GM19438 (cell line): ENCODE results near the gene EDNRA.
"Not testable (repeated sequence)": the region's sequence is repeated elsewhere in the genome, so short reads cannot be mapped to it uniquely, and the experiment has no call there.

ENCODE experiments used
- ATAC-seq: cut with Tn5 transposase; IDR thresholded peaks from one replicate; pipeline ENCODE4 v1.9.1; 2021; ENCODE audit warnings: low read depth; ENCODE audit not compliant: unreplicated experiment

EDNRA gene

GRCh38 chr4:147480891-147481576 is at the start of gene EDNRA:
EDNRA (plus strand) TSS chr4:147481097; CDS start chr4:147485682, 4,585 bp downstream.
- ATAC-seq, result no peak

GRCh38 chr4:147434370-147434769 is 46.5 kb upstream of the EDNRA start:
- not testable (repeated sequence) for ATAC-seq

- ATAC-seq, result no peak
Observed at GRCh38 chr4:147440442-147440841, 40.5 kb upstream of the EDNRA start.

- no peak for ATAC-seq
Observed at GRCh38 chr4:147447786-147448185, 33.1 kb upstream of the EDNRA start.

- no peak for ATAC-seq
Observed at GRCh38 chr4:147453561-147454141, 27.2 kb upstream of the EDNRA start.

- ATAC-seq, result no peak
Observed at GRCh38 chr4:147456706-147457105, 24.2 kb upstream of the EDNRA start.

GRCh38 chr4:147461161-147461560 is 19.7 kb upstream of the EDNRA start:
- no peak for ATAC-seq

GRCh38 chr4:147463065-147463464 is 17.8 kb upstream of the EDNRA start:
- no peak for ATAC-seq

GRCh38 chr4:147465461-147465860 is 15.4 kb upstream of the EDNRA start:
- ATAC-seq, result no peak

- no peak for ATAC-seq
Observed at GRCh38 chr4:147477439-147477838, 3.5 kb upstream of the EDNRA start.

GRCh38 chr4:147479376-147479775 is 1.5 kb upstream of the EDNRA start:
- ATAC-seq, result no peak

GRCh38 chr4:147479786-147480185 is 1.1 kb upstream of the EDNRA start:
- ATAC-seq, result no peak

- ATAC-seq, result no peak
Observed at GRCh38 chr4:147480502-147480890, 401 bp upstream of the EDNRA start.

- no peak for ATAC-seq
Observed at GRCh38 chr4:147481577-147482109, 746 bp downstream of the EDNRA start.

- ATAC-seq, result no peak
Observed at GRCh38 chr4:147482281-147482680, 1.4 kb downstream of the EDNRA start.

- ATAC-seq, result no peak
Observed at GRCh38 chr4:147485167-147485566, 4.3 kb downstream of the EDNRA start.

GRCh38 chr4:147487616-147488015 is 6.7 kb downstream of the EDNRA start:
- ATAC-seq, result no peak

GRCh38 chr4:147488556-147488955 is 7.7 kb downstream of the EDNRA start:
- no peak for ATAC-seq

- ATAC-seq, result no peak
Observed at GRCh38 chr4:147491086-147491485, 10.2 kb downstream of the EDNRA start.

GRCh38 chr4:147492306-147492705 is 11.4 kb downstream of the EDNRA start:
- no peak for ATAC-seq

GRCh38 chr4:147492761-147493160 is 11.9 kb downstream of the EDNRA start:
- ATAC-seq, result no peak

GRCh38 chr4:147493307-147493706 is 12.4 kb downstream of the EDNRA start:
- no peak for ATAC-seq
